ENCODE measurements around the gene HPCAL1. TPM values are rescaled to one million over a fixed set of nuclear protein-coding genes. Genes with fewer than 3 reads are reported as not detected.

Gene HPCAL1
- total RNA-seq, 2 donors from 2014 or later, result 41.0 to 66.3 TPM

- ATAC-seq (no peak), DNase-seq (no peak)
- H3K27ac ChIP-seq, result no peak overlapping the region
- intact Hi-C loops (cut with DNase I), result no loop called here
- 61 to 74% methylated on average over 6 of the region's 6 CpGs for WGBS, 2 donors
- H3K4me3 ChIP-seq, result no peak overlapping the region
- H3K9me3 ChIP-seq, result no peaks in the 10 kb centered on the region
- H3K4me1 ChIP-seq, result peaks cover 23% of the 10 kb centered on the region
- H3K36me3 ChIP-seq (replicated peaks in 1 of 2; ENCODE audit: insufficient read depth in 1 of 2, low read depth in 2 of 2), result no peaks in the 10 kb centered on the region
- no peaks in the 10 kb centered on the region for H3K27me3 ChIP-seq
- TF ChIP-seq POLR2A (IDR thresholded peaks at IDR 0.05), result no peak
Observed at GRCh38 chr2:10392548-10392947, 89.8 kb downstream of the HPCAL1 start.

- no peak overlapping the region for H3K4me3 ChIP-seq
- intact Hi-C loops (cut with DNase I), result no loop called here
- no peaks in the 10 kb centered on the region for H3K36me3 ChIP-seq (replicated peaks in 1 of 2; ENCODE audit: insufficient read depth in 1 of 2, low read depth in 2 of 2)
- no peak for DNase-seq
- H3K27me3 ChIP-seq, result no peaks in the 10 kb centered on the region
- WGBS, 2 donors, result 70 to 72% methylated on average over 9 of the region's 9 CpGs
- TF ChIP-seq CTCF (IDR thresholded peaks at IDR 0.05) (no peak), POLR2A (IDR thresholded peaks at IDR 0.05) (no peak)
- peak overlapping the region in 2 of 4 donors; percentile 18 to 21 for H3K27ac ChIP-seq
- H3K9me3 ChIP-seq, result no peaks in the 10 kb centered on the region
- peaks cover 23% of the 10 kb centered on the region for H3K4me1 ChIP-seq
- no peak for ATAC-seq
Observed at GRCh38 chr2:10392951-10393639, 90.4 kb downstream of the HPCAL1 start.

- WGBS, 2 donors, result 81 to 92% methylated on average over 3 to 4 of the region's 4 CpGs
- no peaks in the 10 kb centered on the region for H3K36me3 ChIP-seq (replicated peaks in 1 of 2; ENCODE audit: insufficient read depth in 1 of 2, low read depth in 2 of 2)
- no peak overlapping the region for H3K4me3 ChIP-seq
- peaks cover 23% of the 10 kb centered on the region for H3K4me1 ChIP-seq
- H3K27me3 ChIP-seq, result no peaks in the 10 kb centered on the region
- DNase-seq (no peak), ATAC-seq (no peak)
- TF ChIP-seq POLR2A (IDR thresholded peaks at IDR 0.05) (no peak), CTCF (IDR thresholded peaks at IDR 0.05) (no peak)
- intact Hi-C loops (cut with DNase I), result no loop called here
- no peaks in the 10 kb centered on the region for H3K9me3 ChIP-seq
- H3K27ac ChIP-seq, result peak overlapping the region in 2 of 4 donors; percentile 18 to 21
Observed at GRCh38 chr2:10393640-10393982, 90.9 kb downstream of the HPCAL1 start.

GRCh38 chr2:10395893-10396292, 93.2 kb downstream of the HPCAL1 start:
- ATAC-seq (no peak), DNase-seq (no peak)
- intact Hi-C loops (cut with DNase I), result no loop called here
- no peaks in the 10 kb centered on the region for H3K9me3 ChIP-seq
- peaks cover 14% of the 10 kb centered on the region for H3K4me1 ChIP-seq
- no peak for TF ChIP-seq CTCF (IDR thresholded peaks at IDR 0.05)
- TF ChIP-seq POLR2A (IDR thresholded peaks at IDR 0.05), result no peak
- H3K27ac ChIP-seq, result no peak overlapping the region
- WGBS, 2 donors, result 78 to 82% methylated on average over 14 of the region's 14 CpGs
- no peaks in the 10 kb centered on the region for H3K36me3 ChIP-seq (replicated peaks in 1 of 2; ENCODE audit: insufficient read depth in 1 of 2, low read depth in 2 of 2)
- no peak overlapping the region for H3K4me3 ChIP-seq
- no peaks in the 10 kb centered on the region for H3K27me3 ChIP-seq

GRCh38 chr2:10396464-10396863, 93.8 kb downstream of the HPCAL1 start:
- intact Hi-C loops (cut with DNase I), result no loop called here
- ATAC-seq (no peak), DNase-seq (no peak)
- Histone ChIP-seq H3K36me3 (replicated peaks in 1 of 2; ENCODE audit: insufficient read depth in 1 of 2, low read depth in 2 of 2) (no peaks in the 10 kb centered on the region), H3K4me1 (peaks cover 17% of the 10 kb centered on the region), H3K4me3 (no peak overlapping the region), H3K9me3 (no peaks in the 10 kb centered on the region), H3K27ac (no peak overlapping the region), H3K27me3 (no peaks in the 10 kb centered on the region)
- WGBS, 2 donors, result 60 to 89% methylated on average over 1 to 13 of the region's 13 CpGs
- TF ChIP-seq POLR2A (IDR thresholded peaks at IDR 0.05) (no peak), CTCF (IDR thresholded peaks at IDR 0.05) (no peak)

Measured in body of pancreas (tissue), 4 donors.